HCT116 (cell line): ENCODE results near the gene FAM177B.

Experiments used
- CBX3 ChIP-seq: IDR thresholded peaks from 2 replicates; pipeline ENCODE4 v1.6.1; 2012; ENCODE audit warnings: low read depth
- CEBPB ChIP-seq: IDR thresholded peaks from 2 replicates; pipeline ENCODE4 v1.6.1; 2012; ENCODE audit warnings: low read depth
- CTCF ChIP-seq, 3 experiments: fragments of 200-600 bp in 1 of 3; sonication (generic) in 1 of 3; IDR thresholded peaks in 2 of 3; conservative IDR thresholded peaks in 1 of 3; 2 replicates each; pipeline ENCODE4 v1.5.1; 2012 to 2017; ENCODE audit warnings: low read depth in 2 of 3, low read length in 2 of 3, antibody characterized with exemption in 1 of 3, borderline replicate concordance in 1 of 3, control low read depth in 1 of 3, mild to moderate bottlenecking in 1 of 3, mixed read lengths in 1 of 3, mixed run types in 1 of 3, moderate library complexity in 1 of 3; ENCODE audit not compliant: insufficient read depth in 1 of 3
- EGR1 ChIP-seq: IDR thresholded peaks from 2 replicates; pipeline ENCODE4 v1.6.1; 2012; ENCODE audit warnings: low read depth
- ELF1 ChIP-seq: IDR thresholded peaks from 2 replicates; pipeline ENCODE4 v1.6.1; 2012; ENCODE audit warnings: low read depth, borderline replicate concordance
- EZH2 ChIP-seq: fragments of 200-600 bp; sonication (generic); IDR thresholded peaks from 2 replicates; pipeline ENCODE4 v1.6.1; 2017; ENCODE audit warnings: antibody characterized with exemption, mixed run types
- FOSL1 ChIP-seq: IDR thresholded peaks from 2 replicates; pipeline ENCODE4 v1.6.1; 2012; ENCODE audit warnings: low read depth
- MAX ChIP-seq: IDR thresholded peaks from 2 replicates; pipeline ENCODE4 v1.6.1; 2012
- POLR2A ChIP-seq: IDR thresholded peaks from 2 replicates; pipeline ENCODE4 v1.7.0; 2011; ENCODE audit warnings: borderline replicate concordance; ENCODE audit not compliant: insufficient read depth, insufficient read length; ENCODE audit errors: extremely low read depth
- REST ChIP-seq: IDR thresholded peaks from 2 replicates; pipeline ENCODE4 v1.6.1; 2012; ENCODE audit warnings: low read depth
- SP1 ChIP-seq: IDR thresholded peaks from 2 replicates; pipeline ENCODE4 v1.6.1; 2012; ENCODE audit warnings: low read depth
- ZBTB33 ChIP-seq: IDR thresholded peaks from 2 replicates; pipeline ENCODE4 v1.6.1; 2011; ENCODE audit warnings: mild to moderate bottlenecking, low read length, moderate library complexity; ENCODE audit not compliant: insufficient replicate concordance; ENCODE audit errors: extremely low read depth
- ZFX ChIP-seq: fragments of 450-650 bp; IDR thresholded peaks from 2 replicates; pipeline ENCODE4 v1.6.1; 2017

GRCh38 chr1:222759451-222760035 lies 22.5 kb downstream of the FAM177B start:
- TF ChIP-seq EGR1 (no peak), CTCF (IDR thresholded peaks at IDR 0.05 in 2 of 3, conservative IDR thresholded peaks at IDR 0.05 in 1 of 3; ENCODE audit: borderline replicate concordance in 1 of 3, insufficient read depth in 1 of 3, low read depth in 2 of 3, low read length in 2 of 3) (no peak), POLR2A (no peak), EZH2 (no peak), ZFX (no peak), ZBTB33 (no peak), SP1 (no peak), MAX (no peak), FOSL1 (no peak), CBX3 (no peak), ELF1 (no peak), CEBPB (no peak), REST (no peak)
